ENCODE measurements around the gene NFIL3.
A peak's percentile ranks its signal among the peaks of the same experiment; 100 is the strongest.
"Not testable (repeated sequence)": the region's sequence is repeated elsewhere in the genome, so short reads cannot be mapped to it uniquely, and the experiment has no call there.

The NFIL3 gene

GRCh38 chr9:91393826-91394225 is 29.8 kb downstream of the NFIL3 start:
- no peak for DNase-seq

GRCh38 chr9:91392435-91392834 is 31.2 kb downstream of the NFIL3 start:
- DNase-seq, result no peak

- DNase-seq, result no peak
Measured at GRCh38 chr9:91391818-91392217, 31.8 kb downstream of the NFIL3 start.

GRCh38 chr9:91391412-91391811 is 32.2 kb downstream of the NFIL3 start:
- no peak for DNase-seq

GRCh38 chr9:91389686-91390085 is 33.9 kb downstream of the NFIL3 start:
- not testable (repeated sequence) for DNase-seq

GRCh38 chr9:91386765-91387164 is 36.9 kb downstream of the NFIL3 start:
- no peak for DNase-seq

GRCh38 chr9:91384954-91385353 is 38.7 kb downstream of the NFIL3 start:
- DNase-seq, result no peak

GRCh38 chr9:91383577-91383976 is 40.1 kb downstream of the NFIL3 start:
- no peak for DNase-seq

- DNase-seq, result no peak
Measured at GRCh38 chr9:91382298-91382697, 41.3 kb downstream of the NFIL3 start.

GRCh38 chr9:91379426-91379825 is 44.2 kb downstream of the NFIL3 start:
- no peak for DNase-seq

GRCh38 chr9:91378695-91379127 is 44.9 kb downstream of the NFIL3 start:
- no peak for DNase-seq

GRCh38 chr9:91378054-91378453 is 45.6 kb downstream of the NFIL3 start:
- not testable (repeated sequence) for DNase-seq

GRCh38 chr9:91376239-91376638 is 47.4 kb downstream of the NFIL3 start:
- no peak for DNase-seq

GRCh38 chr9:91374939-91375338 is 48.7 kb downstream of the NFIL3 start:
- DNase-seq, result no peak

- no peak for DNase-seq
Measured at GRCh38 chr9:91371894-91372293, 51.7 kb downstream of the NFIL3 start.

- not testable (repeated sequence) for DNase-seq
Measured at GRCh38 chr9:91370006-91370405, 53.6 kb downstream of the NFIL3 start.

GRCh38 chr9:91364702-91365101 is 58.9 kb downstream of the NFIL3 start:
- DNase-seq, result no peak

GRCh38 chr9:91364005-91364404 is 59.6 kb downstream of the NFIL3 start:
- no peak for DNase-seq

GRCh38 chr9:91362051-91362611 is 61.5 kb downstream of the NFIL3 start:
- no peak for DNase-seq

- DNase-seq, result peak; percentile 50 to 81 (median 68)
Measured at GRCh38 chr9:91361291-91362050, 62.2 kb downstream of the NFIL3 start, which contains the start of gene AUH. AUH (minus strand) TSS chr9:91361918; CDS start chr9:91361889, 29 bp downstream.

GRCh38 chr9:91360551-91361290 is 62.9 kb downstream of the NFIL3 start:
- no peak for DNase-seq

- no peak for DNase-seq
Measured at GRCh38 chr9:91359734-91360470, 63.7 kb downstream of the NFIL3 start.

- DNase-seq, result no peak
Measured at GRCh38 chr9:91359083-91359482, 64.5 kb downstream of the NFIL3 start.

Measured in activated naive CD4-positive, alpha-beta T cell (primary cell).